WTC11 (cell line): ENCODE data around the gene B3GNT7. TPM values are rescaled to one million over a fixed set of nuclear protein-coding genes. Genes with fewer than 3 reads are reported as not detected.

ENCODE experiments used
- AFF4 ChIP-seq: sonication (generic); formaldehyde crosslinking; IDR thresholded peaks from 2 replicates; pipeline ENCODE4 v1.8.1; 2023; ENCODE audit warnings: mild to moderate bottlenecking, missing genetic modification reagents, borderline replicate concordance
- AR ChIP-seq: fragments of 250-450 bp; sonication (Bioruptor Pico); IDR thresholded peaks from 2 replicates; pipeline ENCODE4 v1.9.0; 2021; ENCODE audit warnings: mild to moderate bottlenecking
- ATF1 ChIP-seq: sonication (generic); formaldehyde crosslinking; IDR thresholded peaks from 2 replicates; pipeline ENCODE4 v1.8.1; 2023; ENCODE audit warnings: mild to moderate bottlenecking, moderate library complexity, missing genetic modification reagents
- E2F1 ChIP-seq: sonication (generic); formaldehyde crosslinking; IDR thresholded peaks from 2 replicates; pipeline ENCODE4 v1.8.0; 2022; ENCODE audit warnings: mild to moderate bottlenecking, missing genetic modification reagents
- ETV6 ChIP-seq: sonication (generic); formaldehyde crosslinking; IDR thresholded peaks from 2 replicates; pipeline ENCODE4 v1.8.1; 2022; ENCODE audit warnings: mild to moderate bottlenecking, missing genetic modification reagents
- FOXK1 ChIP-seq: sonication (generic); formaldehyde crosslinking; IDR thresholded peaks from 2 replicates; pipeline ENCODE4 v1.8.0; 2022; ENCODE audit warnings: mild to moderate bottlenecking, moderate library complexity, missing genetic modification reagents
- IRF1 ChIP-seq: sonication (generic); formaldehyde crosslinking; IDR thresholded peaks from 2 replicates; pipeline ENCODE4 v1.8.0; 2023; ENCODE audit warnings: missing genetic modification reagents
- JAZF1 ChIP-seq: fragments of 250-450 bp; sonication (Bioruptor Pico); IDR thresholded peaks from 2 replicates; pipeline ENCODE4 v1.9.0; 2021; ENCODE audit warnings: moderate library complexity, mild to moderate bottlenecking, inconsistent platforms
- NFYB ChIP-seq: sonication (generic); formaldehyde crosslinking; conservative IDR thresholded peaks from 2 replicates; pipeline ENCODE4 v1.8.0; 2022; ENCODE audit warnings: low read depth, missing genetic modification reagents
- NR3C1 ChIP-seq: sonication (generic); formaldehyde crosslinking; conservative IDR thresholded peaks from 2 replicates; pipeline ENCODE4 v1.8.1; 2023; ENCODE audit warnings: low read depth, mild to moderate bottlenecking, missing genetic modification reagents
- PRRX2 ChIP-seq: fragments of 250-450 bp; sonication (Bioruptor Pico); IDR thresholded peaks from 2 replicates; pipeline ENCODE4 v1.8.0; 2021; ENCODE audit warnings: mild to moderate bottlenecking
- RELA ChIP-seq: sonication (generic); formaldehyde crosslinking; IDR thresholded peaks from 2 replicates; pipeline ENCODE4 v1.8.1; 2022; ENCODE audit warnings: missing genetic modification reagents, mild to moderate bottlenecking, borderline replicate concordance
- SOX15 ChIP-seq: fragments of 250-450 bp; sonication (Bioruptor Pico); IDR thresholded peaks from 2 replicates; pipeline ENCODE4 v1.9.0; 2021; ENCODE audit warnings: mild to moderate bottlenecking
- SP1 ChIP-seq: sonication (generic); formaldehyde crosslinking; conservative IDR thresholded peaks from 2 replicates; pipeline ENCODE4 v1.8.1; 2022; ENCODE audit warnings: missing genetic modification reagents
- TEAD1 ChIP-seq: sonication (generic); formaldehyde crosslinking; IDR thresholded peaks from 2 replicates; pipeline ENCODE4 v1.8.0; 2022; ENCODE audit warnings: mild to moderate bottlenecking, missing genetic modification reagents
- USF2 ChIP-seq: sonication (generic); formaldehyde crosslinking; IDR thresholded peaks from 2 replicates; pipeline ENCODE4 v1.8.1; 2023; ENCODE audit warnings: mild to moderate bottlenecking, missing genetic modification reagents, moderate library complexity
- ZMAT4 ChIP-seq: fragments of 250-450 bp; sonication (Bioruptor Pico); IDR thresholded peaks from 2 replicates; pipeline ENCODE4 v1.9.0; 2021; ENCODE audit warnings: mild to moderate bottlenecking
- ZNF281 ChIP-seq: sonication (generic); formaldehyde crosslinking; IDR thresholded peaks from 2 replicates; pipeline ENCODE4 v1.8.0; 2023; ENCODE audit warnings: mild to moderate bottlenecking, missing genetic modification reagents
- ZNF416 ChIP-seq: fragments of 250-450 bp; sonication (Bioruptor Pico); IDR thresholded peaks from 2 replicates; pipeline ENCODE4 v1.9.0; 2021; ENCODE audit warnings: mild to moderate bottlenecking, inconsistent platforms
- microRNA-seq: library from miRNA; unstranded; fragments of <30 nt; microRNA quantifications from one replicate; pipeline ENCODE4 v1.2.0, GENCODE V29; 2022; ENCODE audit warnings: borderline number of aligned reads
- total RNA-seq: library from RNA; stranded (reverse); gene quantifications from 3 replicates; pipeline ENCODE4 v1.2.3, GENCODE V29; 2021

B3GNT7 gene
- total RNA-seq, 1 experiment from 2014 or later = 151 TPM

- TF ChIP-seq E2F1 (CRISPR knock-in tag) (no peak), JAZF1 (no peak), ATF1 (no peak), IRF1 (CRISPR knock-in tag) (no peak), ETV6 (CRISPR knock-in tag) (no peak), ZNF416 (CRISPR knock-in tag) (peak; percentile 74; the same call in 1 of the 2 replicates), USF2 (no peak), ZMAT4 (no peak), SP1 (no peak), AFF4 (CRISPR knock-in tag) (no peak), TEAD1 (no peak), AR (peak; percentile 90), NFYB (CRISPR knock-in tag) (no peak), ZNF281 (CRISPR knock-in tag) (no peak), SOX15 (CRISPR knock-in tag) (no peak), PRRX2 (CRISPR knock-in tag) (peak; percentile 93), RELA (CRISPR knock-in tag) (no peak), FOXK1 (CRISPR knock-in tag) (no peak), NR3C1 (CRISPR knock-in tag) (no peak)
- TF ChIP-seq, all 79 proteins: peak for 7
These were observed 55.1 kb downstream of the B3GNT7 start (continued) for GRCh38 chr2:231450548-231450989.

Small RNA genes lying within 50 kb of the gene (microRNA-seq; reads per million reads assigned to microRNA genes)
- gene MIR4777 = not detected

Other genes with a start within 250 kb of the B3GNT7 start
- 34.5 to 37.5 TPM (median 34.9 TPM) in 3 replicates for gene ARMC9, start 197.1 kb upstream of the B3GNT7 start, total RNA-seq
- 944 to 1,223 TPM (median 1,004 TPM) in 3 replicates for gene NCL, start 68.8 kb downstream of the B3GNT7 start, total RNA-seq
- 0.42 to 0.44 TPM (median 0.44 TPM) in 3 replicates for gene NMUR1, start 134.7 kb downstream of the B3GNT7 start, total RNA-seq
- gene TEX44, start 197.2 kb downstream of the B3GNT7 start, total RNA-seq = not detected in 3 replicates